ENCODE data around the gene NOTCH4.
A peak's percentile ranks its signal among the peaks of the same experiment; 100 is the strongest.

NOTCH4 gene

GRCh38 chr6:32152769-32153563 is 70.9 kb downstream of the NOTCH4 start:
- TF ChIP-seq MYC (IDR thresholded peaks at IDR 0.05; ENCODE audit: low read depth, low read length) (no peak), POLR2A (IDR thresholded peaks at IDR 0.05; ENCODE audit: extremely low read depth, insufficient read length) (no peak)
- TF ChIP-seq, protein P1, sequence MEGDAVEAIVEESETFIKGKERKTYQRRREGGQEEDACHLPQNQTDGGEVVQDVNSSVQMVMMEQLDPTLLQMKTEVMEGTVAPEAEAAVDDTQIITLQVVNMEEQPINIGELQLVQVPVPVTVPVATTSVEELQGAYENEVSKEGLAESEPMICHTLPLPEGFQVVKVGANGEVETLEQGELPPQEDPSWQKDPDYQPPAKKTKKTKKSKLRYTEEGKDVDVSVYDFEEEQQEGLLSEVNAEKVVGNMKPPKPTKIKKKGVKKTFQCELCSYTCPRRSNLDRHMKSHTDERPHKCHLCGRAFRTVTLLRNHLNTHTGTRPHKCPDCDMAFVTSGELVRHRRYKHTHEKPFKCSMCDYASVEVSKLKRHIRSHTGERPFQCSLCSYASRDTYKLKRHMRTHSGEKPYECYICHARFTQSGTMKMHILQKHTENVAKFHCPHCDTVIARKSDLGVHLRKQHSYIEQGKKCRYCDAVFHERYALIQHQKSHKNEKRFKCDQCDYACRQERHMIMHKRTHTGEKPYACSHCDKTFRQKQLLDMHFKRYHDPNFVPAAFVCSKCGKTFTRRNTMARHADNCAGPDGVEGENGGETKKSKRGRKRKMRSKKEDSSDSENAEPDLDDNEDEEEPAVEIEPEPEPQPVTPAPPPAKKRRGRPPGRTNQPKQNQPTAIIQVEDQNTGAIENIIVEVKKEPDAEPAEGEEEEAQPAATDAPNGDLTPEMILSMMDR (IDR thresholded peaks at IDR 0.05; ENCODE audit: low read depth, low read length) = no peak
- TF ChIP-seq, protein P2, sequence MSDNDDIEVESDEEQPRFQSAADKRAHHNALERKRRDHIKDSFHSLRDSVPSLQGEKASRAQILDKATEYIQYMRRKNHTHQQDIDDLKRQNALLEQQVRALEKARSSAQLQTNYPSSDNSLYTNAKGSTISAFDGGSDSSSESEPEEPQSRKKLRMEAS (IDR thresholded peaks at IDR 0.05; ENCODE audit: low read depth, low read length) = no peak
- peak overlapping the region; percentile 90 for H3K4me3 ChIP-seq (ENCODE audit: low read depth, low read length)
- no peak for DNase-seq (ENCODE audit: low read depth)

DNA sequence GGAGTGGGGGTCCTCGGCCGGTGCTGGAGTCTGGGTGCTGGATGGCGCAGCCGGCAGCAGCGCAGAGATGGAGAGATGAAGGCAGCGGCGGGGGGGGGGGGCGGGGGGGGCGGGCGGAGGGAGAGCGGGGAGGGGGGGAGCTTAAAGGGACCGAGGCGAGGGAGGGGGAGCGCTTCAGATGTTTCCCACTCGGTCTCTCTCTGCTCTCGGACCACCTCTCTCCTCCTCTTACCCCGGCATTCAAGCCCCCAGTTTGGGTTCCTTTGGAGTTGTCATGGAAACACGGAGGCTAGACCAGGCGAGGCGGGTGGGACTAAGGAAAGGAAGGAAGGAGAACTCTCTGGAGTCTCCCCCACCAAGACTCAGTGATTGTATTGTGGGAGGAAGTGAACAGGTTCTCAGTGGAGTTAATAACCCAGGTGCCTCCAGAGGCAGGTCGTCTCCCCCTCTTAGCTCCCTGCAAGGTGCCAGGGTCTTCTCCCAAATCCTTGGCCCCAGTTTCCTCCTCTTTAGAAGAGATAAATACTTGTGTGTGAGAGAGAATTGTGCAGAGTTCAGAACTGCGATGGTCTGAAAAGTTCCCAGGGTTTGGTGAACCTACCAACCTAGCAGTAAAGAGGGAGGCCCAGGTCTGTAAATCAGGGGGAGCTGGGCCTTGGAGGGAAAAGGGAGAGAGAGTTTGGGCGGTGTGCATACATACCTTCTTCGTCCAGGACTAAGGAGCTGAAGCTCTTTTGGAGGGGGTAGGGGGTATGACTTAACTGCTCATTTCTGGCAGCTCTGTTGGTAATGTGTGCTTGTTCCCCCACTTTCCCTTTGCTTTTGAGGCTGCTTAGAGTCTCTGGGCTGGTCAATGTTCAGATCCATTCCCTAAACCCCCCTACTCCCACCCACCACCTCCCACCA is 71.8 kb downstream of the NOTCH4 start, which contains the start of gene PRRT1:
Gene PRRT1 (minus strand): TSS at position 77 of the 906 bp plus-strand sequence. CDS start 112 bp downstream, outside the sequence.
- TF ChIP-seq MYC (IDR thresholded peaks at IDR 0.05; ENCODE audit: low read depth, low read length) (no peak), POLR2A (IDR thresholded peaks at IDR 0.05; ENCODE audit: extremely low read depth, insufficient read length) (no peak)
- TF ChIP-seq, protein P1 (IDR thresholded peaks at IDR 0.05; ENCODE audit: low read depth, low read length) = no peak
- TF ChIP-seq, protein P2 (IDR thresholded peaks at IDR 0.05; ENCODE audit: low read depth, low read length) = no peak

DNA sequence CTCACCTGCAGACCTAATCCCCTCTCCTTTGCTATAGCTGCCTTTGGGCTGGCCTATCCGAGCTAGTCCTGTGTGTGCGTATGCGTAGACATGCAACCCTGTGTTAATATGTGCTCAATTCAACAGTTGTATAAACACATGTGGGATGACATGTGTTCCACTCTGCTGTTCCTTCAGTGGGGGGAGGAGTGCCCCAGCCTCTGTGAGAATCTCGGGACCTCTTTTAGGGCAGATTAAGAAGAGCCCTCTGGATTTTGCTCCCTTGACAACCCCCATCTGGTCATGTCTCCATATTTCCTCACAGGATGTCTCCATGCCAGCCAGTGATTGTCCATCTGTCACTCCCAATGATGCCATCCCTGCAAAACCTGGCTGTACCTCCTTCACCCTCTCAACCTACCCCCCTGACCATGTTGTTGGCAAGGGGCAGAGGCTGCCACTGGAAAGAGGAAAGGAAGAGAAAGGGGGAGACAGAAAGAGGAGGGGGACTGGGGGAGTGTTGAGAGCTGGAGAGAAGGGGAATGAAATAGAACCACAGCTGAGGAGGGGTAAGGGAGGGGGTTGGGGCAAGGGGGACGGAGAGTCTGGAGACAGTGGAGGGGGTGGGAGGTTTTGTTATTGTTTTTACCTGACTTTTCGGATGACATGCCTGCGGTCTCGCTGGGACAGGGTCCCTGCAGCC is 72.5 kb downstream of the NOTCH4 start:
- TF ChIP-seq MYC (IDR thresholded peaks at IDR 0.05; ENCODE audit: low read depth, low read length) = no peak
- TF ChIP-seq, protein P2 (IDR thresholded peaks at IDR 0.05; ENCODE audit: low read depth, low read length) = no peak
- no peak for TF ChIP-seq POLR2A (IDR thresholded peaks at IDR 0.05; ENCODE audit: extremely low read depth, insufficient read length)
- TF ChIP-seq, protein P1 (IDR thresholded peaks at IDR 0.05; ENCODE audit: low read depth, low read length) = no peak
- no peak overlapping the region for H3K4me3 ChIP-seq (ENCODE audit: low read depth, low read length)
- DNase-seq (ENCODE audit: low read depth) = no peak

More for the DNA sequence above, 71.8 kb downstream of the NOTCH4 start, which contains the start of gene PRRT1:
- no peak for DNase-seq (ENCODE audit: low read depth)
- H3K4me3 ChIP-seq (ENCODE audit: low read depth, low read length) = no peak within 1 kb of the TSS

GRCh38 chr6:32149932-32150870 is 73.7 kb downstream of the NOTCH4 start:
- DNase-seq (ENCODE audit: low read depth) = no peak
- TF ChIP-seq MYC (IDR thresholded peaks at IDR 0.05; ENCODE audit: low read depth, low read length) = no peak
- TF ChIP-seq, protein P1 (IDR thresholded peaks at IDR 0.05; ENCODE audit: low read depth, low read length) = no peak
- TF ChIP-seq, protein P2 (IDR thresholded peaks at IDR 0.05; ENCODE audit: low read depth, low read length) = no peak
- no peak for TF ChIP-seq POLR2A (IDR thresholded peaks at IDR 0.05; ENCODE audit: extremely low read depth, insufficient read length)
- no peak overlapping the region for H3K4me3 ChIP-seq (ENCODE audit: low read depth, low read length)
